RWPE2 (cell line): ENCODE measurements around the gene DOCK11.

ENCODE experiments used
- ATAC-seq: fragments of 200-7000 bp; cut with Tn5 transposase; 3 replicates; pipeline ENCODE4 v1.9.1; 2021; ENCODE audit warnings: low read depth
- DNase-seq: peaks from one replicate; pipeline ENCODE4 v3.0.0-alpha.2; 2020; ENCODE audit warnings: low spot score
- H3K27ac ChIP-seq: fragments of 450-650 bp; 2 replicates; pipeline ENCODE4 v1.5.1; 2017; ENCODE audit warnings: mild to moderate bottlenecking; ENCODE audit not compliant: poor library complexity, severe bottlenecking
- H3K27me3 ChIP-seq: fragments of 250-450 bp; sonication (Bioruptor Pico); 2 replicates; pipeline ENCODE4 v1.5.1; 2021; ENCODE audit warnings: mild to moderate bottlenecking, moderate library complexity; ENCODE audit not compliant: insufficient read depth, poor library complexity, severe bottlenecking
- H3K36me3 ChIP-seq: fragments of 250-450 bp; sonication (Bioruptor Pico); 2 replicates; pipeline ENCODE4 v1.5.1; 2020; ENCODE audit warnings: low read depth, mild to moderate bottlenecking, moderate library complexity
- H3K4me1 ChIP-seq: fragments of 250-450 bp; sonication (Bioruptor Pico); 2 replicates; pipeline ENCODE4 v1.5.1; 2021; ENCODE audit warnings: mild to moderate bottlenecking, moderate library complexity; ENCODE audit not compliant: insufficient read depth, poor library complexity, severe bottlenecking
- H3K4me3 ChIP-seq: fragments of 250-450 bp; sonication (Bioruptor Pico); 2 replicates; pipeline ENCODE4 v1.5.1; 2021; ENCODE audit warnings: mild to moderate bottlenecking, moderate library complexity; ENCODE audit not compliant: severe bottlenecking
- H3K9me3 ChIP-seq: fragments of 250-450 bp; sonication (Bioruptor Pico); 2 replicates; pipeline ENCODE4 v1.5.1; 2021; ENCODE audit warnings: mild to moderate bottlenecking, moderate library complexity; ENCODE audit not compliant: severe bottlenecking
- CTCF ChIP-seq: fragments of 450-650 bp; IDR thresholded peaks from one replicate; pipeline ENCODE4 v1.5.1; 2017; ENCODE audit warnings: mild to moderate bottlenecking, moderate library complexity; ENCODE audit not compliant: poor library complexity, severe bottlenecking

The DOCK11 gene

DNA sequence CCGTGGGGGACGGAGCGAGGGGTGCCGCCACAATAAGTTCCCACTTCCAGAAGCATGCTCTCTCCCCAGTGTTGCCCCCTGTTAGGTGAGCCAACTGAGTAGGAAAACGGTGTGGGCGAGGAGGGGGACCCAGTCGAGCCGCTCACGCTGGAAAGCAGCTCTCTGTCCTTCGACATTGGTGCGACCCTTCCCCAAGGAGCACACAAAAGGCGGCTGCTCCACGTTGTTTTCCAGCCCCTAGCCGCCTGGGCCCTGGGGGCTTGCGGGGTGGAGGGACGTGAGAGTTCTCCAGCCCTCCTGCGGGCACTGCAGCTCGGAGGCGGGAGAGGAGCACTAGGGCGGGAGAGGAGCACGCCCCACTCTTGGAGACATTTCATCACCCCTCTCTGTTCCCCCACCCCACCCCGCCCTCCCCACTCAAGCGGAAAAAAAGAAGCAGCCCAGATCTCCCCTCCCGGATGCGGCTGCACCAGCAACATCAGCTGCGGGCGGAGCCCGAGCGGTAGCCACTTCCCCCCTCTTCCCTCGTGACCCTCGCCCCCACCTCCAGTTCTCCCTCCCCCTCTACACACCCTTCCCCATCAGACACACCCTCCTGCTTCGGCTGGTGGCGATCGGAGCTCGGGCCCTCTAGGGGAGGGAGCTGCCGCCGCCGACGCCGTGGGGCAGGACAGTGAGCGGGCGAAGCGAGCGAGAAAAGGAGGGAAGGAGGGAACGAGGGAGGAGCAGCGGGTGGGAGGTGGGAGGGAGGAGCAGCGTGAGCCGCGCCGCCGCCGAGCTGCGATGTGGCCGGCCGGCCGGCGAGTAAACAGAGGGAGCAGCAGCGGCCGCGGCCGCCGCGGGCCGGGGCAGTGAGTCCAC, at the start of gene DOCK11:
TSS of gene DOCK11 (plus strand) at position 755 of the 861 bp plus-strand sequence. CDS start 157 bp downstream, outside the sequence.
- no peak for TF ChIP-seq CTCF
- peak within 1 kb of the TSS; percentile 49 for H3K4me3 ChIP-seq
- ATAC-seq: peak; percentile 78
- no peaks in the 10 kb centered on the region for H3K27me3 ChIP-seq
- H3K36me3 ChIP-seq: no peaks in the 10 kb centered on the region
- H3K27ac ChIP-seq: no peak within 1 kb of the TSS
- H3K4me1 ChIP-seq: no peaks in the 10 kb centered on the region
- H3K9me3 ChIP-seq: no peaks in the 10 kb centered on the region
- no peak for DNase-seq

GRCh38 chrX:118448273-118448783, 47.3 kb upstream of the DOCK11 start:
- no peak for TF ChIP-seq CTCF
- peaks cover 3% of the 10 kb centered on the region; the same call in 1 of the 2 replicates for H3K36me3 ChIP-seq
- no peaks in the 10 kb centered on the region for H3K9me3 ChIP-seq
- ATAC-seq (no peak), DNase-seq (no peak)
- H3K4me3 ChIP-seq: no peak overlapping the region
- H3K4me1 ChIP-seq: no peaks in the 10 kb centered on the region
- H3K27ac ChIP-seq: no peak overlapping the region
- no peaks in the 10 kb centered on the region for H3K27me3 ChIP-seq

- TF ChIP-seq CTCF: no peak
- Histone ChIP-seq H3K27me3 (no peaks in the 10 kb centered on the region), H3K36me3 (no peaks in the 10 kb centered on the region), H3K4me1 (no peaks in the 10 kb centered on the region), H3K27ac (no peak overlapping the region), H3K4me3 (no peak overlapping the region), H3K9me3 (no peaks in the 10 kb centered on the region)
- no peak for DNase-seq
- no peak for ATAC-seq
Observed at GRCh38 chrX:118455013-118455412, 40.6 kb upstream of the DOCK11 start.

DNA sequence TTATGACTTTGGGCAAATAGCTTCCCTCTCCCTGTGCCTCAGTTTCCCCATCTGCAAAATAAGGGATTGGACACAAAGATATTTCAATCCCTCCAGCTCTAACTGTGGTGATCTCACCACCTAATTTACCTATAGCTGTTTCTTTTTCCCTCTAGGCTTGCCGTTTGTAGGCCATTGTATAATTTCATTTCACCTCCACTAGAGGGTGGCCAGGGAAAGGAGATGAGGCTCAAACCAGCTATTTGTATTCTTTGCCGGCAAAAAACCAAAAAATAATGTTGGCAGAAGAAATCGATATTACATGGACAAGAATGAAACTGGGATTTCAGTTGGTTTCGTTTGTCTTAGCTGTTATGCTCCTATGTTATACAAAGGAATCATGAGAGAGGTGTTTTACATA, 36.1 kb upstream of the DOCK11 start:
- peak; percentile 53 for TF ChIP-seq CTCF
- H3K36me3 ChIP-seq: no peaks in the 10 kb centered on the region
- H3K4me3 ChIP-seq: no peak overlapping the region
- DNase-seq (no peak), ATAC-seq (peak; percentile 72)
- no peaks in the 10 kb centered on the region for H3K9me3 ChIP-seq
- H3K27ac ChIP-seq: no peak overlapping the region
- H3K4me1 ChIP-seq: no peaks in the 10 kb centered on the region
- H3K27me3 ChIP-seq: no peaks in the 10 kb centered on the region

DNA sequence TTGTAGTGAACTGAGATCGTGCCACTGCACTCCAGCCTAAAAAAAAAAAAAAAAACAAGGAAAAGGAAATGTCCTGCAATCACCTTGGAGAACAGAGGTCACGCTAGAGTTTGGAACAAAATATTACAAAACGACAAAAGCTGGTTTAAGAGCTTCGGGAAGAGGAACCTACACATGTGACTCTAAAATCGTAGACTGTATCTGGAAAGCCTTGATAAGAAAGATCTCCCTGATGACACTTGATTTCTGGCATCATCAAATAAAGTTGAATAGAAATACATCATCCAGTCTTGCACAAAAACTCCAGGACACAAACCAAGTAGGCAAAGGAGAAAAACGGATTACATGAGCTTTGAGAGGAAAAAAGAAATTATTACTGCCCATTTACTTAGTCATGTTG, 31.1 kb upstream of the DOCK11 start:
- Histone ChIP-seq H3K36me3 (no peaks in the 10 kb centered on the region), H3K27me3 (no peaks in the 10 kb centered on the region), H3K9me3 (no peaks in the 10 kb centered on the region), H3K27ac (no peak overlapping the region), H3K4me3 (no peak overlapping the region), H3K4me1 (no peaks in the 10 kb centered on the region)
- DNase-seq (no peak), ATAC-seq (no peak)
- TF ChIP-seq CTCF: no peak
